PC-9 (cell line): Measurements from ENCODE around the gene SWI5. TPM values are rescaled to one million over a fixed set of nuclear protein-coding genes. Genes with fewer than 3 reads are reported as not detected.

Experiments
- BruUV-seq: library from RNA; stranded (reverse); fragments of 400-500 nt; replicated peaks from 2 replicates; lab custom pipeline; 2021; lab: Mats Ljungman, UMichigan
- CTCF ChIA-PET: fragments of 300-600 bp; sonication (Branson Sonifier 250); formaldehyde crosslinking; loops from one replicate; lab custom pipeline; 2022; ENCODE audit warnings: antibody characterized with exemption; lab: Charles Lee
- POLR2A ChIA-PET: fragments of 300-600 bp; sonication (Branson Sonifier 250); formaldehyde crosslinking; loops from one replicate; lab custom pipeline; 2022; ENCODE audit warnings: antibody characterized with exemption; ENCODE audit not compliant: unreplicated experiment; lab: Charles Lee
- DNase-seq, 2 experiments: peaks; one replicate each; pipeline versions ENCODE4 v3.0.0 to v3.0.0-alpha.2; 2015 to 2022; ENCODE audit warnings: mixed read lengths in 1 of 2
- H2AFZ ChIP-seq: fragments of 200-600 bp; sonication (generic); 2 replicates; pipeline ENCODE4 v1.8.1; 2017; ENCODE audit warnings: antibody characterized with exemption
- H3F3A ChIP-seq: fragments of 200-600 bp; sonication (generic); 2 replicates; pipeline ENCODE4 v1.8.1; 2017; ENCODE audit warnings: antibody characterized with exemption, mild to moderate bottlenecking, low read depth; ENCODE audit not compliant: insufficient read depth
- H3K27ac ChIP-seq: fragments of 200-600 bp; sonication (generic); 2 replicates; pipeline ENCODE4 v1.6.1; 2016; ENCODE audit warnings: mixed run types
- H3K27me3 ChIP-seq: fragments of 200-600 bp; sonication (generic); 2 replicates; pipeline ENCODE4 v1.6.1; 2016; ENCODE audit warnings: low read depth, mixed run types; ENCODE audit not compliant: insufficient read depth
- H3K36me3 ChIP-seq: fragments of 200-600 bp; sonication (generic); 2 replicates; pipeline ENCODE4 v1.6.1; 2016; ENCODE audit warnings: low read depth, mixed run types
- H3K4me1 ChIP-seq: fragments of 200-600 bp; sonication (generic); replicated peaks from 2 replicates; pipeline ENCODE4 v1.6.1; 2016; ENCODE audit warnings: mixed run types; ENCODE audit not compliant: insufficient read depth
- H3K4me2 ChIP-seq: fragments of 200-600 bp; sonication (generic); 2 replicates; pipeline ENCODE4 v1.6.1; 2017; ENCODE audit warnings: mixed run types
- H3K4me3 ChIP-seq: fragments of 200-600 bp; sonication (generic); 2 replicates; pipeline ENCODE4 v1.6.1; 2016; ENCODE audit warnings: mixed run types
- H3K79me2 ChIP-seq: fragments of 200-600 bp; sonication (generic); 2 replicates; pipeline ENCODE4 v1.6.1; 2017; ENCODE audit warnings: low read depth, mixed run types
- H3K9me2 ChIP-seq: fragments of 200-600 bp; sonication (generic); 2 replicates; pipeline ENCODE4 v1.8.1; 2017; ENCODE audit warnings: mild to moderate bottlenecking; ENCODE audit not compliant: insufficient read depth
- H3K9me3 ChIP-seq: fragments of 200-600 bp; sonication (generic); 2 replicates; pipeline ENCODE4 v1.8.1; 2016; ENCODE audit warnings: low read depth; ENCODE audit not compliant: insufficient read depth
- H4K20me1 ChIP-seq: fragments of 200-600 bp; sonication (generic); 2 replicates; pipeline ENCODE4 v1.8.1; 2017; ENCODE audit not compliant: insufficient read depth
- EZH2 ChIP-seq: fragments of 200-600 bp; sonication (generic); IDR thresholded peaks from 2 replicates; pipeline ENCODE4 v1.8.0; 2017; ENCODE audit warnings: antibody characterized with exemption, low read depth
- intact Hi-C: fragments of 100-400 bp; cut with micrococcal nuclease; formaldehyde crosslinking; loops from one replicate; pipeline ENCODE4 v1.10.0; 2022; ENCODE audit not compliant: unreplicated experiment
- total RNA-seq: library from RNA; stranded (reverse); gene quantifications from 2 replicates; pipeline ENCODE4 v1.2.3, GENCODE V29; 2021
- TF ChIP-seq, protein P1 (sequence below): fragments of 200-600 bp; sonication (generic); conservative IDR thresholded peaks from 2 replicates; pipeline ENCODE4 v1.6.1; 2017; ENCODE audit warnings: mixed run types, antibody characterized with exemption, mild to moderate bottlenecking, moderate library complexity

The SWI5 gene
- total RNA-seq, 1 experiment from 2014 or later: 86.0 TPM

DNA sequence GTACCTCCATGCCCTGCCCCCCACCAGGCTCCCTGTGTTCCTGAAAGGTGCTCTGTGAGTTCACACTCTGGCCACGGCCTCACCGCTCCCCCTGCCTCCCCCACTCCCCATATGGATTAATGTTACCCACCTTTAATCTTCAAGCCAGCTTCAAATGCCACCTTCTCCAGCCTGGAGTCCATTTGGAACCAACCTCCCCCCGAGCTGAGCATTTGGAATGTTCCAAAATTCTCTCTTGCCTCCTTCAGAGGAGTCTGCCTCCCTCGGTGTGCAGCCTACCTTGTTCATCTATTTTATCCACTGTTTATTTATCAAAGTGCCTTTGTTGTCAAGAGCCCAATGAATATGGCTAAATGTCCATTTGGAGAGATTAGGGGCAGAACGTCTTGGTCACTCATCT, 4.6 kb upstream of the SWI5 start:
- H3K9me2 ChIP-seq: no peaks in the 10 kb centered on the region
- H3K4me1 ChIP-seq: peaks cover 38% of the 10 kb centered on the region
- H2AFZ ChIP-seq: no peak overlapping the region
- CTCF ChIA-PET: no interaction called here
- TF ChIP-seq, protein P1, sequence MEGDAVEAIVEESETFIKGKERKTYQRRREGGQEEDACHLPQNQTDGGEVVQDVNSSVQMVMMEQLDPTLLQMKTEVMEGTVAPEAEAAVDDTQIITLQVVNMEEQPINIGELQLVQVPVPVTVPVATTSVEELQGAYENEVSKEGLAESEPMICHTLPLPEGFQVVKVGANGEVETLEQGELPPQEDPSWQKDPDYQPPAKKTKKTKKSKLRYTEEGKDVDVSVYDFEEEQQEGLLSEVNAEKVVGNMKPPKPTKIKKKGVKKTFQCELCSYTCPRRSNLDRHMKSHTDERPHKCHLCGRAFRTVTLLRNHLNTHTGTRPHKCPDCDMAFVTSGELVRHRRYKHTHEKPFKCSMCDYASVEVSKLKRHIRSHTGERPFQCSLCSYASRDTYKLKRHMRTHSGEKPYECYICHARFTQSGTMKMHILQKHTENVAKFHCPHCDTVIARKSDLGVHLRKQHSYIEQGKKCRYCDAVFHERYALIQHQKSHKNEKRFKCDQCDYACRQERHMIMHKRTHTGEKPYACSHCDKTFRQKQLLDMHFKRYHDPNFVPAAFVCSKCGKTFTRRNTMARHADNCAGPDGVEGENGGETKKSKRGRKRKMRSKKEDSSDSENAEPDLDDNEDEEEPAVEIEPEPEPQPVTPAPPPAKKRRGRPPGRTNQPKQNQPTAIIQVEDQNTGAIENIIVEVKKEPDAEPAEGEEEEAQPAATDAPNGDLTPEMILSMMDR: no peak
- TF ChIP-seq EZH2: no peak
- H3K36me3 ChIP-seq: peaks cover 25% of the 10 kb centered on the region
- peaks cover 14% of the 10 kb centered on the region for H4K20me1 ChIP-seq
- peak overlapping the region; percentile 31 for H3K27ac ChIP-seq
- POLR2A ChIA-PET: no interaction called here
- H3K4me3 ChIP-seq: no peak overlapping the region
- BruUV-seq: no TSS peak
- peak in 1 of 2 experiments; percentile 45 for DNase-seq
- H3K27me3 ChIP-seq: no peaks in the 10 kb centered on the region
- intact Hi-C loops: loop anchor here (1.0 kb wide), 1 partner anchor 94 kb away; no protein-coding TSS in a partner anchor
- peak overlapping the region; percentile 53 for H3K4me2 ChIP-seq
- H3K79me2 ChIP-seq: peaks cover 55% of the 10 kb centered on the region
- no peaks in the 10 kb centered on the region for H3K9me3 ChIP-seq
- peaks cover 30% of the 10 kb centered on the region for H3F3A ChIP-seq

DNA sequence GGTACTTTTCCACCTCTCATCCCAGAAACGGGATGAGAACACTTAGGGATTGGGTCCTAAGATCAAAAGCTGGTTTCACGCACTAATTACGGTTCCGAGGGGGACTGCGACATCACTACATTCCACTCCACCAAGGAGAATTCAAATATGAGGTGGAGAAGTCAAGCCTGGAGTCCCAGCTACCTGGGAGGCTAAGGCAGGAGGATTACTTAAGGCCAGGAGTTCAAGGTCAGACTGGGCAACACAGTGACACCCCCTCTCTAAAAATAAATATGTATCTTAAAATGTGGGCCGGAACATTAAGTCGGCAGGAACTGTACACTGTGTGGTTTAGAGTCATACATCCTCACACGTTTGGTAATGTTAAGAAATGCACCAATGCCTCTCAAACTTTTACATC, 1.8 kb upstream of the SWI5 start:
- Histone ChIP-seq H2AFZ (no peak overlapping the region), H3K36me3 (peaks cover 19% of the 10 kb centered on the region), H3K4me2 (peak overlapping the region; percentile 78), H3K9me2 (no peaks in the 10 kb centered on the region), H3K4me3 (peak overlapping the region; percentile 65; the same call in 1 of the 2 replicates), H3F3A (peaks cover 30% of the 10 kb centered on the region), H4K20me1 (peaks cover 10% of the 10 kb centered on the region), H3K27me3 (no peaks in the 10 kb centered on the region), H3K79me2 (peaks cover 69% of the 10 kb centered on the region), H3K4me1 (peaks cover 45% of the 10 kb centered on the region), H3K9me3 (no peaks in the 10 kb centered on the region), H3K27ac (no peak overlapping the region)
- no peak for DNase-seq
- POLR2A ChIA-PET: no interaction called here
- CTCF ChIA-PET: no interaction called here
- no TSS peak for BruUV-seq
- TF ChIP-seq, protein P1: no peak
- TF ChIP-seq EZH2: no peak
- intact Hi-C loops: no loop called here

DNA sequence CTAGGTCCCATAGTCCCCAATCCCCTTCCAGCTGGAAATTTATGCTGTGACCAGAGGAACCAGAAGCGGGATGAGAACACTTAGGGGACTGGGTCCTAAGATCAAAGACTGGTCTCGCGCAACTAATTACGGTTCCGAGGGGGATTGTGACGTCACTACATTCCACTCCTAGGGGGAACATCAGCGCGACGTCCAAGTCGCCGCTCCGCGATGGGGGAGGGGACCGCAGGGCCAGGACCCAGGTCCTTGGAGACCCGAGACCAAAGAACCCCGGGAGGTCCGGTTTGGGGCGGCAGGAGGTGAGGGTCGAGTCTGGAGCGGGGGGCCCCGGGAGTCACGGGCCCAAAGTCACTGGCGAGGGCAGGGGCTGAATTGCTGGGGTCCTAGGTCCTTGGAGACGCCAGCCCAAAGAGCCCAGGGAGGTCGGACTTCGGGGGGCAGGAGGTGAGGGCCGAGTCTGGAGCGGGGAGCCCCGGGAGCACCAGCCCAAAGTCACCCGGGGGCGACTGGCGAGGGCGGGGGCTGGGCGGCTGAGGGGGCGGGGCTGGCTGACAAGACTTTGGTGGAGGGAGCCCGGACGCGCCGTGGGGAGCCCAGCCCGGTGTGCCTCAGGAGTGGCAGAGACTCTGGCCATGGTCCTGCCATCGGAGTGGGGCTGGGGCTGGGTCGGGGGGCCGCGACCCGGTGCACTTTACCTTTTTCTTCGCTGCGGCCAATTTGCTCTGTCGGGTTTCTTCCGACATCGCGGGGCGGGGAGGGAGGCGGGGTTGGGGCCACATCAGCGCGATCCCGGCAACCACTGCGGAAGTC, 673 bp upstream of the SWI5 start, which contains the start of gene GOLGA2:
Gene GOLGA2 (minus strand): TSS at position 810 of the 810 bp plus-strand sequence. CDS start 31 bp downstream, at position 779.
- peaks cover 30% of the 10 kb centered on the region for H3F3A ChIP-seq
- TF ChIP-seq, protein P1: no peak
- TF ChIP-seq EZH2: no peak
- H4K20me1 ChIP-seq: peaks cover 6% of the 10 kb centered on the region
- H3K9me2 ChIP-seq: no peaks in the 10 kb centered on the region
- H3K27ac ChIP-seq: peak within 1 kb of the TSS; percentile 51; the same call in 1 of the 2 replicates
- H2AFZ ChIP-seq: peak within 1 kb of the TSS; percentile 84
- peak within 1 kb of the TSS; percentile 86 for H3K4me2 ChIP-seq
- peaks cover 18% of the 10 kb centered on the region for H3K36me3 ChIP-seq
- intact Hi-C loops: loop anchor here (2.0 to 5.0 kb wide), 3 partner anchors 47 to 148 kb away; partner anchors contain the start of genes COQ4, PTGES2, SLC27A4 and TRUB2
- CTCF ChIA-PET: no interaction called here
- peaks cover 43% of the 10 kb centered on the region for H3K4me1 ChIP-seq
- H3K4me3 ChIP-seq: peak within 1 kb of the TSS; percentile 65
- DNase-seq: no peak
- no peaks in the 10 kb centered on the region for H3K27me3 ChIP-seq
- H3K9me3 ChIP-seq: no peaks in the 10 kb centered on the region
- POLR2A ChIA-PET: interaction anchor here (0.5 to 0.8 kb wide), 9 partner anchors 18 to 983 kb away, joined by 3 to 6 read pairs (median 4); no protein-coding TSS in a partner anchor
- no TSS peak for BruUV-seq
- peaks cover 59% of the 10 kb centered on the region for H3K79me2 ChIP-seq
